Activated effector memory CD4-positive, alpha-beta T cell treated with anti-CD3 and anti-CD28 coated beads, Interleukin-2, amount 50 U/mL, for 16 hours (primary cell): ENCODE results near the gene MTUS2.

ENCODE experiments used
- DNase-seq: peaks from one replicate; pipeline ENCODE4 v3.0.0-alpha.2; 2020

Gene MTUS2

DNA sequence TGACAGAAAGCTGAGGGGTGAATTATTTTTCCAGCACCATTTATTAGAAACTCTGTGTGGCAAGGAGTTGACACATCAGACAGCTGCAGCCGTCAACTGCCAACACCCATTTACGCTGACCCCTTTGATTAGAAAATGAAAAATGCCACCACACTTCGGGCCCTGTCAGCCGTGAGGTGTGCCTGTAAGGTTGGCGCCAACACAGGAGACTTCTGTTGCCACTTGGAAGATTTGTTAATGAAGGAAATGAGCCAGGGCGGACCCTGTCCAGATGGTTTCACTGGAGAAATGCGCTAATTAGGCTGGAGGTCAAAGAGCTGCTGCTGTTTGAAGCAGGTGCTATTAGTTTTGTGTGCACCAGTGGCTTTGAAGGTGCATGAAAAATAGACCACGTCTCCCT, 297.5 kb downstream of the MTUS2 start:
- DNase-seq = no peak

DNA sequence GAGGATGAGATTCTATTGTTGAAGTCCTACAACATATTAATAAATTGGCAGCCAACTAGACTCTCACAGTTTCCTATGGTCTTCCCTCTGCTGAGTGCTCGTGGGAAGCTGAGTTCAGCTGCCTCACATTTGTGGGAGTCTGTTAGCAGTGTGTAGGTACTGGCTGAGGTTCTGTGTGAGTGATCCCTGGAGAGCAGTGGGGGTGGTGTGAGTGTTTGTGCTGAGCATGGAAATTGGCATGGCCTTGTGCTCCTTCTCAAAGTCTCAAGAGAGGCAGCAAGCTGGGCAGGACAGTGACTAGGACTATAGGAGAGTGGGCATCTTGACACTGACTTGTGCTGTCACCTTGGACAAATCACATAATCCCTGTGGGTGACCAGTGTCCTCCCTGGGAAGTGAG, 298.3 kb downstream of the MTUS2 start:
- DNase-seq = no peak

- DNase-seq = no peak
These were observed 305.2 kb downstream of the MTUS2 start for GRCh38 chr13:29125191-29125933.

DNA sequence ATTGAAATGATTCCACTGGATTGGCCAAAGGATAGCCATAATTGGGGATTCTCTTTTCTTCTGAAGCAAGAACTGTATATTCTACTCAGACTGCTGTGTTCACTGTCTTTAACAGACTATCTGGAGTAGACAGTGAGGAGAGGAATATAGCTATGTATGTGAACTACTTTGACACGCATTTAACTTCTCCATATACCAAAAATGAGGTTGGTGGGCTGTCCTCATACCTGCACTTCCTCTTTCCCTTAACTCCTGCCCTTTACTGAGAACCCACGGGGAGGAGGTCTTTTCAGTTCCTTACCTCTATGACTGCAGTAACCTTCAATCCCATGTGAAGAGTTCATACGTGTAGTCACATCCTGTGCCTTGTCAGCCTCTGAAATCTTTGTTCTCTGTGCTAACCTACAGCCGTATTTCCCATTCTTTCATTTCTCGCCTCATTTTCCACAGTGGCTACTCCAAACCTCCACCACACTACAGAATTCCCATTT, 305.8 kb downstream of the MTUS2 start:
- no peak for DNase-seq

- no peak for DNase-seq
These were observed 309.5 kb downstream of the MTUS2 start for GRCh38 chr13:29129616-29130015.

GRCh38 chr13:29131159-29131558, 311.0 kb downstream of the MTUS2 start:
- no peak for DNase-seq

DNA sequence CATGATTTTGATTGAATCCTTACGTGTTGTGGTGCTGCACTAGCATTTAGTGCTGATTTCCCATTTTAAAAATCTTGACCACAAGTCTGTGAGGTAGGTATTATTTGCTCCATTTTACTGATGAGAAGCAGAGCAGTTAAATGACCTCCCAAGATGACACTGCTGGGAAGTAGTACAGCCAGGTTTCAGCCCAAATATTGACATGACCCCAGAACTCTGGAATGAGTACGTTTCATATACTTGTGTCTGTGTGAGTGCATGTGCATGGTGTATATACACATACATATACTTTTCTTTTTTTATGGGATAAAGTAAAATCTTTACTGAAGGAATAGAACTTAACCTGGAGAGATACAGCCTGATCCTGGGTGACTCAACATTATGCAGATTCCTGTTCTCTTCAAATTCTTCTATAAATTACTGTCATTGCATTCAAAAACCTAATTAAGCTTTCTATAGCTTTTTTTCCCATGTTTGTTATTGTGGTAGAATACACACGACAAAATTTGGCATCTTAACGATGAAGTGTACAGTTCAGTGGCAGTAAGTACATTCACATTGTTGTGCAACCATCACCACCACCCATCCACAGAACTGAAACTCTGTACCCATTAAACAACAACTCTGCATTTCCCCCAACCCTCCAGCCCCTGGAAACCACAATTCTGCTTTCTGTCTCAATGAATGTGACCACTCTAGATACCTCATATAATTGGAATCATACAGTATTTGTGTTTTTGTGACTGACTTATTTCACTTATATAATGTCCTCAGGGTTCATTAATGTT, 311.9 kb downstream of the MTUS2 start:
- no peak for DNase-seq

- DNase-seq = no peak
These were observed 316.2 kb downstream of the MTUS2 start for GRCh38 chr13:29136341-29136740.

DNA sequence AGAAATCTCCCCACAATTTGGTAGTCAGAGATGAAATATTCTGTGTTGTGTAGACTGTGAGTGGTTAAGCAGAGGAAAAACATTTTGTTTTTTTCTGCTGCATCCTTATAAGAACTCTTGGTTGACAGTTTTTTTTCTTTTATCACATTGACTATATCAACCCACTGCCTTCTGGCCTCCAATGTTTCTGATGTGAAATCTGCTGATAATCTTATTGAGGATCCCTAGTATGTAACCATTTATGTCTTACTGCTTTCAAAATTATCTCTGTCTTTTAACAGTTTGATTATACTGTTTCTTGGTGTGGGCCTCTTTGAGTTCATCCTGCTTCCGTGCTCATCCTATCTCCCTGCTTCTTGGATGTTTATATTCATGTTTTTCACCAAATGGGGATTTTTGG, 316.9 kb downstream of the MTUS2 start:
- DNase-seq = no peak

- DNase-seq = no peak
These were observed 317.9 kb downstream of the MTUS2 start for GRCh38 chr13:29137995-29138394.

DNA sequence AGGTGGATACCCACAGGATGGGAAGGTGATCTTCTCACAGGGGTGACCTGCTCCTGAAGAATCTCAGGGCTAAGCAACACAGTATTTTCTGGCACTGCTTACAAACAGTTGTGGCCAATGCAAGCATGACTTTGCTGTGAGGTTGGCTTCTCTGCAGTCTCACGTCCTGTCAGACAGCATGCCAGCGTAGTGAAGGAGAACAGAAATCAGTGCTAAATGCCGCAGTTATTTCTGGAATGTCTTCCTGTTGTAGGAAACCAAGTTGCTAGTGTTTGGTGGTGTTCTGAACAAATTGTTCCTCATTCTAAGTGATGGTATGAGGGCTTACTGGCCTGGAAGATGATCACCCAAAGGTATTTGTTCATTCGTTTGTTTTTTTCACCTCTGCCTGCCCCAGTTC, 320.1 kb downstream of the MTUS2 start:
- DNase-seq = no peak

DNA sequence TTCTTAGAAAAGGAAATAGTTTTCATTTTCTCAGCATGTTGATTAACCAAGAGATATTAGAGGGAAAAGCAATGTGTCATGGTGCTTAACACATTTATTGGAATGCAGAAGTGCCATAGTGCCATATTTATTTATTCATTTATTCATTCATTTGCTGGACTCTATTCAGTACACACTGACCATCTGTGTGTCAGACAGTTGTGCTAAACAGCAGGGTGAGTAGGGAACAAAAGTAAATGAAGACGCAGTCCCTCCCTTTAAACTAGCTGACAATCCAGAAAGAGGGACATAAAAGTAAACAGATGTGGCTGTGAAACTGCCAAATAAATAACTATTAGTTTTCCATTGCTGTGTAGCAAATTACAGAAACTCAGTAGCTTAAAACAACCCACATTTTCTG, 323.7 kb downstream of the MTUS2 start:
- DNase-seq = no peak

DNA sequence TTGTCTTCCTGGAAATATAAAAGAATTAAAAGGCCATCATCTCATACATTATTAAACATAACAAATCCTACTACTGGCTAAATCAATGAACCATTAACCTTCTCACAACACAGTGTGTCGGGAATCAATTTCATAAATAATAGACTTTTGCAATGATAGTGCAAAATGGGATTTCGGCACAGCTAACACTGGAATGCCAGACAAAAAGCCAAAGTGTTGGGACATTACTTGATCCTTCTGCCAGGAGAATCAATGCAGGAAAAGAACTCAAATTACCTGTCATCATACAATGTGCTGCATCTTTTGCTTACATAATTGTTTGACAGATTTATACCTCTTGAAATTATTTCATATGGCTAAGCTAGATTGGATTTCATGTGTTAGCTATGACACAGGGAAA, 334.3 kb downstream of the MTUS2 start:
- no peak for DNase-seq

GRCh38 chr13:29156136-29156535, 336.0 kb downstream of the MTUS2 start:
- DNase-seq = no peak

DNA sequence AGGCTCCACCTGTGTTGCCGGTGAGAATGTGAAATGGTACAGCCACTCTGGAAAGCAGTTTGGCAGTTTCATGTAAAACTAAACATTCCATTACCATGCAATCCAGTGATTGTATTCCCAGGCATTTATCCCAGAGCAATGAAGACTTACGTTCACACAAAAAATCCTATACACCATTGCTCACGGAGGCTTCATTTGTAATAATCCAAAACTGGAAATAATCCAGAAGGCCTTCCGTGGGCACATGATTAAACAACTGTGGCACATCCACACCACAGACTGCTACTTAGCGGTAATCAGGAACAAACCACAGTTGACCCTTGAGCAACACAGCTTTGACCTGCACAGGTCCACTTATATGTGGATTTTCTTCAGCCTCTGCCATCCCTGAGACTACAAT, 339.7 kb downstream of the MTUS2 start:
- DNase-seq = no peak

- DNase-seq = no peak
These were observed 340.7 kb downstream of the MTUS2 start for GRCh38 chr13:29160862-29161261.

DNA sequence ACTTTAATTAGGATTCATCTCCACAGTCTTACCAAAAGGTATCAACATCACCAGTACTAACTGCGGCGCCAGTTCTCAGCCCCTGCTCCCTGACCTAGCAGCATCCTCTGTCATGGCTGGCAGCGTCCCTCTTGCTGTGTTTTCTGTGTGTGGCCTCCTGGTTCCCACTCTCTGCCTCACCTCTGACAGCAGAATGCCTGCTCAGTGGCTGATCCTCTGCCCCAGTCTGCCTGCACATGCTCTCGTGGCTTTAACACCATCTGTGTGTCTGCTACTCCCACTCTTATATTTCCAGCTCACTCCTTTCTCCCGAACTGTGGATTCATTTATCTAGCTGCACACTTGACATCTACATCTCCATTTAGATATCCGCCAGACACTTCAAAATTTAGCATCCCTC, 341.5 kb downstream of the MTUS2 start:
- DNase-seq = no peak

DNA sequence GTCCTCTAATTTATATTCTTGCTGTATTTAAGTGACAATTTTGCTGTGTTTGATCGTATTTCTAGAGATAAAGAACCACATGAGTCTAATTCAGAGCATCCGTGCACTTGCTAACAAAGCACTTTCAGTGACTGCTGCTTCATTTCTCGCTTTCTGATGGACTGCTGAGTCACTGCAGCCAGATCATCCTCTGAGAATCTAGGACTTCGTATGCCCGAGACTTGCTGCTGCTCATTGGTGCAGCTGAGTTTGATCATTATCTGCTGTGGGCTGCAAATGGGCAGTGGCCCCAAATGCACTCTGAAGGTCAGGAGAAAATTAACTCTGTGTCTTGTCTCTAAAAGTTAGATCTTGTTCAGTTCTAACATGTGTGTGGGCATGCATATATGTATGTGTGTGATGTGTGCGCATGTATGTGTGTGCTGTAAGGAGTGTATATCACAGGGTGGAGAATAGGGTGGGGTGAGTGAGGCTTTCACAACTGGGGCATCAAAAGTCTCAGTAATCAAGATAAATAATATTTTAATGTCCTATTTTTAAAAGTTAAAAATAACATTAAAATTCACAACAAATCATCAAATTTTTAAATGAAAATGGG, 342.6 kb downstream of the MTUS2 start:
- DNase-seq = no peak

GRCh38 chr13:29164116-29164515, 344.0 kb downstream of the MTUS2 start:
- no peak for DNase-seq

DNA sequence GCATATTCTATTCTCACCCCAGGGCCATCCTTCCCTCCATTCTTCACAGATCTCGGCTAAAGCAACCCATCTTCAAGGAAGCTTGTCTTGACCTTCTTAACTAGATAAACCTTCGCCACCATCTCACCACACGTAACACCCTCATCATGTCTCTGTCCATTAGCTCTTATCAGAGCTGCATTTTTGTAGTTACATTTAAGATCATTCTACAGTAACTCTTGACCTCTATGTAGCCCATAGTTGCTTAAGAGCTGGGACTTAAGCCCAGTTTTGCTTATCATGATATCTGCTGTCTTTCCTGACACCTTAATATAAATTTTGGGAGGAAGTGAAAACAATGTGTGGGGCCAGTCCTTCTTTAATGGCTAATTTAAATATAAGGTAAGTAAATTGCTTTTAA, 345.1 kb downstream of the MTUS2 start:
- no peak for DNase-seq

DNA sequence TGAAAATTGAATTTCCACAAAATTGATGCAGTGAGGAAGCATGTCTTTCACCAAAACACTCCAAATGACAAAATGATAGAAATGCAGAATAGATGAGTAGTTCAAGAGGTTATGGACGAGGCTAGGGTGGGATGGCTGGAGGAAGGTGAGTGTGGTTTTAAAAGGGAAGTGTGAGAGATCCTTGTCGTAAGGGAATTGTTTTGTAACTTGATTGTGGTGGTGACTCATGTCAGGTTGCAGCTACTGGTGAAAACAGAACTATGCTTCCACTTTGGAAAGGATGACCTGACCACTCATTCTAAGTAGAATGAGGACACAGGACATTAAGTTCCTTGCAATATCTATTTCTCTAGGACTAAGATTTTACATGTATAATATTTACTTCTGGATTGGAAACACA, 345.7 kb downstream of the MTUS2 start:
- DNase-seq = no peak

DNA sequence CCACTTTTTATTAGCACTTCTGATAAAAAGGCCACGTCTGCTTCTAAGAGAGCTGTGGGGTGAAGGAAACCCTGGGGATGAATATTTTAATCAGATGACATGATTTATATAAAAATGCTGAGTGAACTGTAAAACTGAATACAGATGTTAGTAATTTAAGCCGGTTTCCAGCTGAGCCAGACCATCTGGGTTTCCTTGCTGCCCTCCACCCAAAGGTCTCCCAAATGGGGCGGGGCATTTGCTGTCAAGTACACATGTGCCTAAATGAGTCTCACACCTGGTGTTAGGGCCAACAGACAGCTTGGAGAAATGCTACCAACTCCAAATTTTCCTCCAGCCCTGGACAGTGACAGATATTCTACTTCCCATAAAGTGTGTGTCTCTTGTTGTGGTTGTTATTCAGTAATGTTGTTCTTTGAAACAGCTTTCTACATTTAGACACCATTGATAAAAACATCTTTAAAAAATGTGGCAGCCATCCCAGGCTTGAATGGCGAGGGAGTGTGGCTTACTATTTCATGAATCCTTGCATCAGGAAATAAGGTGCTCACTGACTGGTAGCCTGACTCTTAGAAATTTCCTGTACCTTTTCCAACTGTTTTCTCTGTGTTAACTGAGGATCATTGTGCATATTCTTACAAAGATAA, 350.4 kb downstream of the MTUS2 start:
- no peak for DNase-seq

DNA sequence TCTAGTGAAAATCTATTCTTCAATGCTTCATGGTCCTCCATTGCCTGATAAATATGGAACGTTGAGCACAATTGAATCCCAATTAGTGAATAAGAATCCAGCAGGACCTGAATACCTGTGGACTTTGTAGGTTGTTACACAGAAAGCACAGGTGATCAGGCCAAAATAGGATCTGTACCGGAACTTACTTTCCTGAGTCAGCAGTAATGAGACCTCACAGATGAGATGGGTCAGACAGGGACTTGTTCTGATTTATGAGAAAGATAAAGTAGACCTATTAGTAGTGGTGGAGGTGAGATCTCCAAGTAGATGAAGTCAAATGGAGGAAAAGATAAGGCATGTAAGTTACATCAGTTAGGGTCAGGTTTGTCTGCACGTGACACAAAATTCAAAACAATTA, 351.1 kb downstream of the MTUS2 start:
- no peak for DNase-seq

DNA sequence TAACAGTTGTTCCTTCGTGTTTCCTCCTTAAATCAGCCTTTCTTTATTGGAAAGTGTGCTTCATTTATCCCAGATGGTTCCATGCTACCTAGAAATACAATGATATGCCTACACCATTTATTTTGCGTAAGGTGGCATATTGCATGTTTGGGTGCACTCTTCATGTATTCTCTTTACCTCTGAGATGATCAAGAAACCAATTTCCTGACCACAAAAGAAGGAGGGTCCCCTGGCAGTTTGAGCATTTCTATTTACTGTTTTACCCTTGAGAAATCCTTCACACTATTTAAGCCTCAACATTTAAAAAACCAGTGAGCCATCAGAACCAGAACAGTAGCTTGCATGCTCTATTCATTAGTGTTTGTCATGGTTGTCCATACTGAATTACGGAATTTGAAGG, 354.0 kb downstream of the MTUS2 start:
- DNase-seq = no peak
